Stomach (tissue), 4 donors: ENCODE results near the gene CSNK2A2.

Source experiments
- CTCF ChIP-seq, 7 experiments: fragments of 450-650 bp in 4 of 7; fragments of 200-600 bp in 3 of 7; sonication (generic) in 3 of 7; IDR thresholded peaks; one replicate each; pipeline ENCODE4 v1.5.1; 2016 to 2019; ENCODE audit warnings: antibody characterized with exemption in 7 of 7, control low read depth in 2 of 7, mild to moderate bottlenecking in 1 of 7
- EP300 ChIP-seq: sonication (generic); formaldehyde crosslinking; IDR thresholded peaks from one replicate; pipeline ENCODE4 v1.6.1; 2017; ENCODE audit warnings: antibody characterized with exemption

DNA sequence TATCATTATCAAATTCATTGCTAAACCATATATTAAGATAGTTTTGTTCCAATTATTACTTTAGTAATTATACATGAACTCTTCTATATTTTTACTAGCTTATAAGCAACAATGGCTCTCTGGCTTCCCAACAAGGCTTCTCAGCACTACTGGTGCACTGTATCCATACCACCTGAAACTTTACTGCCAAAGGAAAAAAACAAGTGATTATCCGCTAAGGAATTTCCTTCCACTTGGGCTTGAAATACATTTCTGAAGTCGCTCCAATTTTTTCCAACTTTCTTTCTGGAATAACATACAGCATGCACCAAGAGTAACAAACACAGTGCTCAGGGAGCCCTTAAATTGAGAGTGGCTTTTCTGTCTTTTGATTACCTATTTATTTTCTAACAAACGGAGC, 2.1 kb downstream of the CSNK2A2 start:
- no peak for TF ChIP-seq CTCF (IDR thresholded peaks at IDR 0.05)
- no peak for TF ChIP-seq EP300
